Lower lobe of right lung (tissue), 2 donors: ENCODE data around the gene ADH1A. TPM values are rescaled to one million over a fixed set of nuclear protein-coding genes. Genes with fewer than 3 reads are reported as not detected.

Source experiments
- ATAC-seq, 2 donors: fragments of 200-7000 bp; cut with Tn5 transposase; one replicate each; pipeline ENCODE4 v1.9.1; 2020 to 2022; ENCODE audit warnings: mild to moderate bottlenecking in 2 of 2, moderate library complexity in 2 of 2
- DNase-seq: peaks from one replicate; pipeline ENCODE4 v3.0.0-alpha.2; 2020
- H3K27ac ChIP-seq: fragments of 200-600 bp; one replicate; pipeline ENCODE4 v1.8.0; 2022
- H3K27me3 ChIP-seq: fragments of 200-600 bp; one replicate; pipeline ENCODE4 v1.8.0; 2022; ENCODE audit warnings: low read depth
- H3K36me3 ChIP-seq: fragments of 200-600 bp; one replicate; pipeline ENCODE4 v1.8.0; 2022; ENCODE audit warnings: mild to moderate bottlenecking
- H3K4me1 ChIP-seq: fragments of 200-600 bp; one replicate; pipeline ENCODE4 v1.8.0; 2022
- H3K4me3 ChIP-seq: fragments of 200-600 bp; one replicate; pipeline ENCODE4 v1.8.0; 2022; ENCODE audit warnings: mild to moderate bottlenecking
- H3K9me3 ChIP-seq: fragments of 200-600 bp; one replicate; pipeline ENCODE4 v1.8.0; 2022
- intact Hi-C: fragments of 100-400 bp; cut with DNase I; formaldehyde crosslinking; loops from one replicate; pipeline ENCODE4 v1.11.0; 2022
- long read RNA-seq: library from polyadenylated mRNA; unstranded; transcript quantifications from one replicate; pipeline ENCODE4 v2.0.0, GENCODE V29; 2021
- total RNA-seq: library from RNA; stranded (reverse); fragmentation: NEBNext Ultra II Directional; extraction: Animal tissue kit (Norgen Biotek cat#: 25700); gene quantifications from one replicate; pipeline ENCODE4 v1.2.1, GENCODE V29; 2021
- TF ChIP-seq, protein P1 (sequence below): fragments of 200-600 bp; IDR thresholded peaks from one replicate; pipeline ENCODE4 v1.8.0; 2022; ENCODE audit warnings: antibody characterized with exemption, mild to moderate bottlenecking
- donor health status: DM: no; HTN: yes; CAD: no; lungs with severe emphysema.

The ADH1A gene
- total RNA-seq = 3.0 TPM
- long read RNA-seq = 0 reads

- no peaks in the 10 kb centered on the region for H3K36me3 ChIP-seq
- TF ChIP-seq, protein P1, sequence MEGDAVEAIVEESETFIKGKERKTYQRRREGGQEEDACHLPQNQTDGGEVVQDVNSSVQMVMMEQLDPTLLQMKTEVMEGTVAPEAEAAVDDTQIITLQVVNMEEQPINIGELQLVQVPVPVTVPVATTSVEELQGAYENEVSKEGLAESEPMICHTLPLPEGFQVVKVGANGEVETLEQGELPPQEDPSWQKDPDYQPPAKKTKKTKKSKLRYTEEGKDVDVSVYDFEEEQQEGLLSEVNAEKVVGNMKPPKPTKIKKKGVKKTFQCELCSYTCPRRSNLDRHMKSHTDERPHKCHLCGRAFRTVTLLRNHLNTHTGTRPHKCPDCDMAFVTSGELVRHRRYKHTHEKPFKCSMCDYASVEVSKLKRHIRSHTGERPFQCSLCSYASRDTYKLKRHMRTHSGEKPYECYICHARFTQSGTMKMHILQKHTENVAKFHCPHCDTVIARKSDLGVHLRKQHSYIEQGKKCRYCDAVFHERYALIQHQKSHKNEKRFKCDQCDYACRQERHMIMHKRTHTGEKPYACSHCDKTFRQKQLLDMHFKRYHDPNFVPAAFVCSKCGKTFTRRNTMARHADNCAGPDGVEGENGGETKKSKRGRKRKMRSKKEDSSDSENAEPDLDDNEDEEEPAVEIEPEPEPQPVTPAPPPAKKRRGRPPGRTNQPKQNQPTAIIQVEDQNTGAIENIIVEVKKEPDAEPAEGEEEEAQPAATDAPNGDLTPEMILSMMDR = no peak
- H3K4me3 ChIP-seq = no peak within 1 kb of the TSS
- H3K4me1 ChIP-seq = no peaks in the 10 kb centered on the region
- no peak within 1 kb of the TSS for H3K27ac ChIP-seq
- no peaks in the 10 kb centered on the region for H3K27me3 ChIP-seq
- DNase-seq (no peak), ATAC-seq (no peak)
- intact Hi-C loops = no loop called here
- no peaks in the 10 kb centered on the region for H3K9me3 ChIP-seq
Observed at GRCh38 chr4:99290848-99291786, at the start of gene ADH1A. Gene ADH1A (minus strand): TSS chr4:99290985. CDS start chr4:99290914, 71 bp downstream.

- no peaks in the 10 kb centered on the region for H3K36me3 ChIP-seq
- TF ChIP-seq, protein P1 = no peak
- no peaks in the 10 kb centered on the region for H3K9me3 ChIP-seq
- no peaks in the 10 kb centered on the region for H3K4me1 ChIP-seq
- no peak overlapping the region for H3K4me3 ChIP-seq
- intact Hi-C loops = no loop called here
- H3K27me3 ChIP-seq = no peaks in the 10 kb centered on the region
- DNase-seq (no peak), ATAC-seq (no peak)
- H3K27ac ChIP-seq = no peak overlapping the region
Observed at GRCh38 chr4:99339172-99339571, 48.4 kb upstream of the ADH1A start.

DNA sequence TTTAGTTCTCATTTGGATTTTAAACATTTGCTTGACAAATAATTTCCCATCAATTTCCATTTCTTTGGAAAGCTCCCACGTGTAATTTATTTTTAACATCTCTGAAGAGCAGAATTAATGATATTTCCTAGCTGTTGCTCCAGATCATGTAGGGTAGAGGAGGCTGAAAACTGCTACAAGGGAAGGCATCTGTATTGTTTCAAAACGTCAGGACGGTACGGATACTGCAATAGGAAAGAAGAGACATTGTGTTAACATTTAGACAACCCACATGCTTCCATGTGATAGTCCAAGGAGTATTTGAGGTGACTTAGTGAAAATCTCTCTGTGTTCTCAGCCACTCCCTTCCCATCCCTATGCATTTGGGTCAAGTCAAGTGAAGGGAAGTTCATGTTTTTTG is 45.8 kb upstream of the ADH1A start:
- Histone ChIP-seq H3K27ac (no peak overlapping the region), H3K27me3 (no peaks in the 10 kb centered on the region), H3K36me3 (no peaks in the 10 kb centered on the region), H3K4me1 (no peaks in the 10 kb centered on the region), H3K9me3 (no peaks in the 10 kb centered on the region), H3K4me3 (no peak overlapping the region)
- intact Hi-C loops = no loop called here
- ATAC-seq = no peak
- DNase-seq = no peak
- TF ChIP-seq, protein P1 = no peak

DNA sequence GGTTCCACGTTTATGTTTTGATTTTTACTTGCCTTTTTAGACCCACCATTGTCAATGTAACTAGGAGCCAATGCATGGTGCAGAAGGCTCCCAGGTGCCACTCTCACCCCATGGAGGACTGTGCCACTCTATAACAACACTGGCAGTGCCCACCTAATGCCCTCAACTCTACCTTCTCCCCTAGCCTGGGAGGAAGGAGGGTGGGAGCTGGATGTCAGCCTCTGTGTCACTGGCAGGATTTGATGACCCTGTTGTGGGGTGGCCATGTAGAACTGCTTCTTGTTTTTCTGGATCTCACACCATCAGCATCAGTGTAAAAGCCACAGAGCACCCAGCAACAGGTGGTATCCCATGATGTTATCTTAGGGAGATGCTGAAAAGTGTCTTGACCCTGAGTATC is 44.1 kb upstream of the ADH1A start:
- DNase-seq (no peak), ATAC-seq (no peak)
- no peaks in the 10 kb centered on the region for H3K9me3 ChIP-seq
- no peaks in the 10 kb centered on the region for H3K36me3 ChIP-seq
- TF ChIP-seq, protein P1 = no peak
- no peak overlapping the region for H3K27ac ChIP-seq
- intact Hi-C loops = no loop called here
- H3K4me1 ChIP-seq = no peaks in the 10 kb centered on the region
- H3K4me3 ChIP-seq = no peak overlapping the region
- no peaks in the 10 kb centered on the region for H3K27me3 ChIP-seq

GRCh38 chr4:99330648-99331047 is 39.9 kb upstream of the ADH1A start:
- intact Hi-C loops = no loop called here
- Histone ChIP-seq H3K36me3 (no peaks in the 10 kb centered on the region), H3K27me3 (no peaks in the 10 kb centered on the region), H3K27ac (no peak overlapping the region), H3K4me1 (no peaks in the 10 kb centered on the region), H3K4me3 (no peak overlapping the region), H3K9me3 (peaks cover 3% of the 10 kb centered on the region)
- ATAC-seq = no peak
- TF ChIP-seq, protein P1 = no peak
- no peak for DNase-seq
